NCI-H1417 (cell line): ENCODE measurements around the gene KCNG2.
"Not testable (repeated sequence)": the region's sequence is repeated elsewhere in the genome, so short reads cannot be mapped to it uniquely, and the experiment has no call there.

ENCODE experiments used
- DNase-seq, 3 experiments: peaks; one replicate each; lab custom pipeline; 2025; lab: John Stamatoyannopoulos, UW

The KCNG2 gene

GRCh38 chr18:79870301-79871025, 72.7 kb downstream of the KCNG2 start:
- DNase-seq, result no peak

DNA sequence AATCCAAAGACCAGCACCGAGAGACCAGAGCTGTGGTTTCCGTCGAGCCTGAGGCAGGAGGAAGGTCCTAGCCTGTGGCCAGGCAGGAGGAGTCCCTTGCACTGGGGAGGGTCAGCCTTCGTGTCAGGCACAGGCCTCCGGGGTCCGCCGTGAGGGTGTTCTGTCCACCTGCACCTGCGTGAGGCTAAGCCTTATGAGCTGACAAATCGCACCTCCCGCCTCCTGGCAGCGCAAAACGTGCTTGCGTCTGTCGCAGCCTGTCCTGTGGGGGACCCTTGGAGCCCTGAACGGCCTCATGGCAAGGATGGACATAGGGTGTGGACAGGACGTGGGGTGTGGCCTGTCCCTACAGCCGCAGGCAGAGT, 73.3 kb downstream of the KCNG2 start:
- DNase-seq, result no peak

GRCh38 chr18:79871481-79872091, 73.8 kb downstream of the KCNG2 start:
- DNase-seq, result no peak

DNA sequence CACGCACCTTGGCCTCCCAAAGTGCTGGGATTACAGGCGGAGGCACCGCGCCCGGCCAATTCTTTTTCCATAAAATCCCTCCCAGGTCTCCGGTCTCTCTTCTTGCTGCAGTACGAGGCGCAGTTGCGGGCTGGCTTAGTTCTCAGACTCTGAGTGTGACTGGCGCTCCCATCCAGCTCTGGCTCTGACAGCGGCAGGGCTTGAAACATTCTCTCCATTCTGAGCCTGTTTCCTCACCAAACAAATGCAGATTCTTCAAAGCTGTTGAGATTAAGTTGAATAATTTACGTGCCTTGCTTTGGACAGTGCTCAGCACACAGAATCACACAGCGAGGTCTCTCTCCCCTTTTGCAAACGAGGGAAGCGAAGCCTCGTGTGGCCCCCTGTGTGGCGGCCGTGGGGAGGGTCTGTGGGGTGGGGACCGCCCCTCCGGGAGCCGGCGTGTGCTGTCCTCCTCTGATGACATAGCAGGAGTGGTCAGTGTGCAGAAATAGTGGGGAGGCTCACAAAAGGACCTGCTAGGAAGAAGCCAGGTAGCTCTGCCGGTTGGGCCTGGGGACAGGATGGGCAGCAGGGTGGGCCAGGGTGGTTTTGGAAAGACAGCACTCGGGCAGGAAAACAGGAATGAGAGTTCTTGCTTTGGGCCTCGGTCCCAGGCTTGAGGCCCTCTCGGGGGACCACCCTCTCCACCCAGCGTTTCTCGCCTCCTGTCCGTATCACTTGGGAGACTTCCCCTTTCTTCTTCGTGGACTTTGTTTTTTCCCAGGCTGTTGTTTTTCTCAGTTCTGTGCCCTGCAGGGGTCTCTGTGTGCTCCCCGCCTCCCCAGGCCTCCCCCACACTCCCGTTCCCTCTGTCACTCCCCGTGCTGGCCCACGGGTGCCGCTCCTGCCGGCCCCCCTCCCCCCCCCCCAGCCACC, 75.0 kb downstream of the KCNG2 start:
- no peak for DNase-seq

DNA sequence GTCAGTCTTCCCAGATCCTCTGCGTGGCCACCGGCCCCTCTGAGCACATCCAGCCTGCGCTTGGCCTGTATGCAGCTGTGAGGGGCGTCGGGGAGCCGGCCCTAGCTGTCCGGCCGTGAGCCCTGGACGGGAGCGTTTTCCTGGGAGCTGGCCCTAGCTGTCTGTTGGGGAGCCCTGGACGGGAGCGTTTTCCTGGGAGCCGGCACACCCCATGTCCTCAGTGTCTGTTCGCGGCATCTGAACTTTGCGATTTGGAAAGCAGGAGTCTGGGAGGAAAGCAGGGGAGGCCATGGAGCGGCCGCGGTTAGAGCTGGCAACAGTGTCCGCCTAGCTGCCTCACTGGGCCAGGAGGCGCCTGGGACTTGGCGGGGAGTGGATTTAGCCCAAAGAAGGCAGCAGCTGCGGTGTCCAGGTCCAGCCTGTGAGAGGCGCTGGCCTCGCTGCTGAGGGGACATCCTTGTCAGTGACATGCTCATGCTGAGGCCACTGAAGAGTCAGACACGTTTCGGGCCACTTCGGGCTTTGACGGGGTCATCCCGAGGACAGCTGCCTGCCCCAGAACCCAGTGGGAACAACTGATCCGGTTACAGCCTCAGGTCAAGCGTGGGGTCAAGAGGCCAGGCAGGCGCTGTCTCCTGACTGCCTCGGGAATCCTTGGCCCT, 75.8 kb downstream of the KCNG2 start:
- no peak for DNase-seq

DNA sequence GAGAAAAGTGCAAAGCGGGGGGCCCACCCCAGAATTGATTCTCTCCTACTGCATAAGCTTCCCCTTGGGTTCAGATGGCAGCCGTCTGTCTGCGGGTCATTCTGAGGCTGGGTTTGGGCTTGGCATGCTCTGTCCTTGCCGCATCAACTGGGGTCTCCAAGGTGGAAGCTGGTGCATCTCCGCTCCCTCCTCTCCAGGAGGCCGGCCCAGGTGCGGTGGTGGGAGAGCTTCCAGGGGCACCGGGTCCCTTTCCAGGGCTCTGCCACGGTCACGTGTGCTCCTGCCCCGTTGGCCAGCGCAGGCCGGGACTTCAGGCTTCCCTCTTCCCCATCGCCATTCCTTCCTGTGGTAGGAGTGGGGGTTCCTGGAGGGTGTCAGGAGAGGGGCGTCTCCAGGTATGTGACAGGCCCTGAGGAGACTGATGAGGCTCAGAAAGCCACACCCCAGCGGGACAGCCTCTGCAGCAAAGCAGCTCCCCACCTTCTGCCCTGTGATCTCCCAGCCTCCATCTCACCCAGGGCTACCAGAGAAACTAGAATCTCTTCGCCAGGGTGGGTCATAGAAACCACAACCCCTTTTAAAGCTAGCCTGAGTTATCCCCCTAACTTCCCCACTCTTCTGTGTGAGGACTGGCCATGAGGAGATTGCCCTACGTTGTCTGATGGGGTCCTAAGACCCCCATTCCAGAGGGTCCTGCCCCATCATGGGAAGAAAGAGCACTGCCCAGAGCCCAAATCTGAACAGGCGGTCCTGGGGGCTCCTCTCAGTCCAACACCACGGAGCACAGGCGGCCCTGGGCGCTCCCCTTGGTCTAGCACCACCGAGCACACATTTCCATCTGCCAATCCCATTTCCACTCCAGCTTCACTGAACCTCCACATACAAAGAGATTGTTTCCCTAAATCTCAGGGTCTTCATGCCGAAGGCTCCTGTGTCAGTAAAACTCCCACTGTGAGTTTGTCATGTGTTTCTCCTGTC, 77.1 kb downstream of the KCNG2 start:
- no peak for DNase-seq

DNA sequence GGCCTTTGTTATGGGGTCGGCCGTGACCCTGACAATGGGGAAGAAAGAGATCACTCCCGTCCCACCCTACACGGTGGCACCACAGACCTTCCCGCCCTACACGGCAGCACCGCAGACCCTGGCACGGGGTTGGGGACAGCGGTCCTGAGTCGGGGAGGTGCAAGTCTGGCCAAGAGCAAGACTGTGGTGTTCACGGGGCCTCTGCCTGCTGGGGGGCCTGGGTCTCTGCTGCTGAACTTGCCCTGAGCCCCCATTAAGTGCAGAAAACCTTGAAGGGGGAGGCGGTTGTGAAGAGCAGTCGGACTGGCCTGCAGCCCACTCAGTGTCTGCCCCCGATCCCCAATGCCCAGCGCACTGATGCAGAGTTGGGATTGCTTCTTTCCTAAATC, 77.8 kb downstream of the KCNG2 start:
- DNase-seq, result no peak

DNA sequence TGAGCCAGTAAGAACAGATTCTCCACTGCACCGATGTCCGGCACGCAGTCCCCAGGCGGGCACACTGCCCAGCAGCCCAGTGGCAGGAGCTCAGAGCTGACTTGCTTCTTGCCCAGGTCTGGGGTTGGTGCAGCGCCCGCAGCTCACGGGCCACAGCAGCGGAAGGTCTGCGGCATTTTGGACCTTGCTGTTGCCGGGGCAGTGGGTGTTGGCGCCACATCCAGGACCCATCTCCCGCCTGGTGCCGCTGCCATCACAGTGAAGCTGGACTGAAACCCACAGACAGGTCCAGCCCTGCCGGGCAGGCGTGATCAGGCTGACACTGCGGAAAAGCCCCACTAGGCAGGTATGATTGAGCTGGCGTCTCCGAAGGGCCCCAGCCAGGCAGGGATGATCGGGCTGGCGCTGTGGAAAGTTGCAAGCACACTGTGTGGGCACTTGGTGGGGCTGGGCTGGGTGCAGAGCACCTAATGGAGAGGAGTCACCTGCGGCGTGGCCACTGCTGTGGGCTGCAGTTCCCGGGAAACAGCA, 78.3 kb downstream of the KCNG2 start:
- no peak for DNase-seq

GRCh38 chr18:79876497-79876896, 78.8 kb downstream of the KCNG2 start:
- peak in 2 of 3 experiments; percentile 50 to 65 for DNase-seq

DNA sequence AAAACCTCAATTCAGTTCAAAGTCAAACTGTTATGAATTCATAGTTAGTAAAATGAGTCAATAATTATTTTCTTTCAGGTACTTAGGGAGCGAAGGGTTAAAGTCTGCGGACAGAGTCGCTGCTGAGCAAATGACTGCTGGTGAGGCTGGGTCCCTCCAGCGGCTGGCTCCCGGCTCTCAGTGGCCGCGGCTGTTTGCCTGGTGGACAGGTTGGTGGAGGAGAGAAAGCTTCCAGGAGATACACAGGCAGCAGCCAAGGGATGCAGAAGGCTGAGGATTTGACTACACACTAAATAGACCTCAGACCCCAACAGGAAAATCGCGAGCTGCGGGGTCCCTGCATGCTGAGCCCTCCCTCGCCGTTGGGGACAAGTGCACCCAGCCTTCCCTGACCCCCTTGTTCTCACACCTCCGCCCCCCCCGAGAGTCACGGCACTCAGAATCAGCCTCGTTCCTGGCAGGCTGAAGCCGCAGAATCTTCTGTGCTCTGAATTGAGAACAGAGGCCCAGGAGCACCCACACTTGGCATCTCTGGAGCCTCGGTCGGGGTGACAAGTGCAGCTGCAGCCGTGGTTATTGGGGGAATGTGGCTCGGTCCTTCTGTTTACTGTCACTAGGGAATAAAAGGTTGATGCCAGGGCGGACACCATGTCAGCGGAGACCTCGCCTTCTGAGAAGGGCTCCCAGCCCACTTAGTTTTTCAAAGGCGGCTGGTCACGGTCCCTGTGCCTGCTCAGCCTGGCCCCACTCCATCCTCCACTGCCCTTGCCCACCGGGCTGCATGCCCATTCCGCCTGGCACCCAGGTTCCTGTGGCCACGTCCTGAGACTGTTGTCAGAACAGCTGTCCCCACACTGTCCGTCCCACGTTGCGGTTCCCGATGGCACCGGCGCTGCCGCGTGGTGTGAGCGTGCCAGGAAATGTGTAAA, 79.7 kb downstream of the KCNG2 start:
- DNase-seq, result peak in 1 of 3 experiments; percentile 64

DNA sequence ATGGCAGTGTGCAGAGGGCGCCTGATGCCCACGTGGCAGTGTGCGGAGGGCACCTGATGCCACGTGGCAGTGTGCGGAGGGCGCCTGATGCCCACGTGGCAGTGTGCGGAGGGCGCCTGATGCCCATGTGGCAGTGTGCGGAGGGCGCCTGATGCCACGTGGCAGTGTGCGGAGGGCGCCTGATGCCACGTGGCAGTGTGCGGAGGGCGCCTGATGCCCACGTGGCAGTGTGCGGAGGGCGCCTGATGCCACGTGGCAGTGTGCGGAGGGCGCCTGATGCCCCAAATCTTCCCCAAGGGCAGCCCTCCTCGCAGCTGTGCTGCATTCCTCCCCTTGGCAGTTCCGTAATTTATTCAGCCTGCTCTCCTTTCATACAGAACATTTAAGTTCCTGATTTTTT, 80.5 kb downstream of the KCNG2 start:
- not testable (repeated sequence) for DNase-seq

DNA sequence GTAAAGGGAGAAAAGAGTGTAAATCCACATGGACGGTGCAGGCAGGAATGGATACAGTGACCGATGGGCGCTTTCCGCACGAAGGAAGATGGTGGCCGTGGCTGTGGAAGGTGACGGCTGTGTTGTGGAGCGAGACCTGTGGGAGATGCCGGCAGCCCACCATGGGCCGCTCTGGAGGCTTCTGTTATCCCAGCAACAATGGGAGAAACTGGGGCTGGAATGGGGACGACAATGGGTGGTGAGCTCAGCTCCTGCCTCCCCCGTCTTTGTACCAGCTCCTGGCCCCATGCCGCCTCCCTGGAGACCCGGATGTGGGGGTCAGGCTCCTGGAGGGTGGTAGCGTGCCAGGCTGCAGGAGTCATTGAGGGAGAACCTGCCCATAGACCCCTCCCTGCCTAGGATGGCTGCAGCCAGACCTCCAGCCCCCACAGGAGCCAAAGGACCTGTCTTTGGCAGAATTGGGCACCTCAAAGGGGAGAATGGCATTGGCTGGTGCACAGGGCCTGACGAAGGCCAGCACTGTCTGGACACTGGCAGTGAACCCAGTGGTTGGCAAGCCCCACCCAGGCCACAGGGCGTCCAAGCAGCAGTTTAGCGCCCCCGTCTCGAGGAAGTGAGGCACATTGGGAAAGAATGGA, 81.1 kb downstream of the KCNG2 start:
- DNase-seq, result no peak

GRCh38 chr18:79879566-79879965, 81.8 kb downstream of the KCNG2 start:
- no peak for DNase-seq

- DNase-seq, result no peak
Measured at GRCh38 chr18:79881695-79882094, 84.0 kb downstream of the KCNG2 start.

DNA sequence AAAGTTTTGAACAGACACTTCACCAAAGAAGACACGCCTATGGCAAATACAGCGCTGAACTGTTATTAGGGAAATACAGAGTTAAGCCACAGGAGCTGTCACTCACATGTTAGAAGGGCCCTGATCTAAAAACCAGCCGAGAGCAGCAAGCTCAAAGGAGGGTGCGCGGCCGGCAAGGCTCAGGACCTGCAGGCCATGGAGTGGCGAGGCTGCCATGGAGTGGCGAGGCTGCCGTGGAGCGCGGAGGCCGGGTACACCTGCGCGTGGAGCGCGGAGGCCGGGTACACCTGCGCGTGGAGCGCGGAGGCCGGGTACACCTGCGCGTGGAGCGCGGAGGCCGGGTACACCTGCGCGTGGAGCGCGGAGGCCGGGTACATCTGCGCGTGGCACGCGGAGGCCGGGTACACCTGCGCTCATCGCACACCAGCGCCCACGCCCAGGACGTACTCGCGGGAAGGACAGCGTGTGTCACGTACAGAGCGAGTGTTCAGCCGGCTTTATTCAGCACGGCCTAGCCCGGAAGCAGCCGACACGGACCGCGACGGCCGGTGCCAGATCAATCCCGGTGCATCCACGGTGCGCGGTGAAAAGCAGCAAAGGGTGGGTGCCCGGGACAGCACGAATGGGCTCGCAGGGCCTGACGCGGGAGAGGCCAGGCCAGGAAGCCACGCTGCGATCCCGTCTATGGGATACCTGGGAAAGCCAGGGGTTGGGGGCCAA, 84.9 kb downstream of the KCNG2 start:
- DNase-seq, result no peak

DNA sequence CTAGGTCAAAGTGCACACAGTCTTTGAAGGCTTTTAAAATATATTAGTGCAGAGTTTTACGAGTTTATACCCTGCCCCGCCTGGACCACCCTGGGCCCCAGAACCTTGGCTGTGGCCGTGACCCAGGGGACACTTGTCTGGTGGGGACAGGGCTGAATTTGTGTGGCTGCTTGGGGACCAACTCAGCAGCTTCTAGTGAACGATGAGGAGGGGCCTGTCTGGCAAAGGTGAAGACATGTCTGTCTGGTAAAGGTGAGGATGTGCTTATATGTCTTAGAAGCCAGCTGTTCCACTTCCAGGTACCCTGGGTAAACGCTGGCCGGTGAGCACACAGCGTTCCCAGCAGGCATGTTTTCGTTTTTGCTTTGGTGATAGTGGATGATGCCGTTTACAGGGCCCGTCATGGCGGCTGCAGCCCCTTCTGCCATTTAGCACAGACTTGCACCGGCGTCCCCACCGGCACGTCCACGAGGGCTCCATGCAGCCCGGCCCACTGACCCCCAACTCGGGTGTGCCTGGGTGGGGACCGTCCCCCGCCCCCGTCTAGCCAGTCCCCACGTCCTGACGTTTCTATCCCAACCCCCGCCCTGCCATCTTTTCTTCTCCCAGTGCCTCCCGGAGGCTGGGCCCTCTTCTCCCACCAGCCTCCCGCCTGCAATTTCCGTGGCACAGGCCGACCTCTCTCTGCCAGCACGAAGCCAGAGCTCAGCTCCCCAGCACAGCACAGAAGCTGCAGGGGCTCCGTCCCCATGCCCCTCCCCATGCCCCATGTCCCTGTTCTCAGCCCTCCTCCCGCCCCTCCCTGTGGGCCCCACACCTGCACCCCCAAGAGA, 85.9 kb downstream of the KCNG2 start:
- no peak for DNase-seq

- DNase-seq, result no peak
Measured at GRCh38 chr18:79884294-79884962, 86.7 kb downstream of the KCNG2 start.
